K562 (cell line): ENCODE data around the gene CRYBG1. TPM values are rescaled to one million over a fixed set of nuclear protein-coding genes. Genes with fewer than 3 reads are reported as not detected.

Source experiments
- ATAC-seq: fragments of 200-7000 bp; cut with Tn5 transposase; 3 replicates; pipeline ENCODE4 v1.9.1; 2020; ENCODE audit warnings: moderate library complexity
- BruUV-seq: library from RNA; stranded (reverse); fragments of 400-500 nt; replicated peaks from 2 replicates; lab custom pipeline; 2021; lab: Mats Ljungman, UMichigan
- CTCF ChIA-PET: fragments of 300-600 bp; formaldehyde crosslinking; extraction: SDS; loops from one replicate; lab custom pipeline; 2021; ENCODE audit warnings: low intra/inter-chr PET ratio; lab: Yijun Ruan, JAX
- POLR2A ChIA-PET: fragments of 300-600, 350-650 bp; sonication (Branson Sonifier 250); formaldehyde crosslinking; extraction: SDS; loops from one replicate; lab custom pipeline; 2021; ENCODE audit warnings: antibody characterized with exemption, inconsistent platforms; lab: Yijun Ruan, JAX
- DNase-seq, 4 experiments: peaks; one replicate each; pipeline versions ENCODE4 v3.0.0 to v3.0.0-alpha.2; 2011 to 2018; ENCODE audit warnings: low spot score in 3 of 4, mixed read lengths in 3 of 4; ENCODE audit errors: extremely low read depth in 1 of 4
- FAIRE-seq: peaks from 2 replicates; lab custom pipeline; 2011; peaks lifted over from hg19 to GRCh38; lab: Jason Lieb, UNC
- H2AFZ ChIP-seq: 2 replicates; pipeline ENCODE4 v1.6.0; 2011; ENCODE audit warnings: low read depth, low read length, control low read depth, inconsistent platforms
- H3K27ac ChIP-seq: fragments of 200-600 bp; 3 replicates; pipeline ENCODE4 v1.8.0; 2011; ENCODE audit warnings: low read depth, mild to moderate bottlenecking, control low read depth, inconsistent platforms, low read length, moderate library complexity, mixed read lengths; ENCODE audit errors: extremely low read depth
- H3K27me3 ChIP-seq, 2 experiments: fragments of 300-600 bp in 1 of 2; 2 replicates in 1 of 2; 3 replicates in 1 of 2; pipeline versions ENCODE4 v1.6.0 to v1.8.0; 2011; ENCODE audit warnings: inconsistent platforms in 2 of 2, low read length in 2 of 2, mild to moderate bottlenecking in 1 of 2, mixed read lengths in 1 of 2, moderate library complexity in 1 of 2; ENCODE audit not compliant: control insufficient read depth in 2 of 2, insufficient read depth in 2 of 2
- H3K36me3 ChIP-seq: fragments of 300-600 bp; 3 replicates; pipeline ENCODE4 v1.8.0; 2011; ENCODE audit warnings: mild to moderate bottlenecking, low read length, inconsistent platforms; ENCODE audit not compliant: control insufficient read depth, insufficient read depth
- H3K4me1 ChIP-seq, 2 experiments: fragments of 200-600 bp in 1 of 2; replicated peaks in 1 of 2; 2 replicates in 1 of 2; 3 replicates in 1 of 2; pipeline versions ENCODE4 v1.5.1 to v1.8.0; 2011; ENCODE audit warnings: inconsistent platforms in 2 of 2, low read length in 2 of 2, mild to moderate bottlenecking in 1 of 2, mixed read lengths in 1 of 2, moderate library complexity in 1 of 2; ENCODE audit not compliant: control insufficient read depth in 2 of 2, insufficient read depth in 2 of 2
- H3K4me2 ChIP-seq: 2 replicates; pipeline ENCODE4 v1.6.1; 2011; ENCODE audit warnings: low read length, control low read depth, inconsistent platforms, mixed read lengths; ENCODE audit not compliant: insufficient read depth
- H3K4me3 ChIP-seq: fragments of 200-600 bp; sonication (generic), shearing (Covaris generic); 2 replicates; pipeline ENCODE4 v1.5.1; 2016; ENCODE audit warnings: control low read depth, inconsistent platforms
- H3K79me2 ChIP-seq: fragments of 200-600 bp; 3 replicates; pipeline ENCODE4 v1.8.0; 2011; ENCODE audit warnings: low read length, inconsistent platforms; ENCODE audit not compliant: control insufficient read depth, insufficient read depth
- H3K9ac ChIP-seq, 2 experiments: 2 replicates each; pipeline versions ENCODE4 v1.6.0 to v1.6.1; 2011; ENCODE audit warnings: low read depth in 2 of 2, low read length in 2 of 2, control low read depth in 1 of 2, inconsistent platforms in 1 of 2, mild to moderate bottlenecking in 1 of 2, mixed read lengths in 1 of 2; ENCODE audit not compliant: insufficient read depth in 1 of 2
- H3K9me1 ChIP-seq: one replicate; pipeline ENCODE4 v1.6.0; 2011; ENCODE audit warnings: inconsistent platforms, mild to moderate bottlenecking, low read length, moderate library complexity; ENCODE audit not compliant: control insufficient read depth, insufficient read depth
- H3K9me3 ChIP-seq: replicated peaks from 2 replicates; pipeline ENCODE4 v1.5.1; 2011; ENCODE audit warnings: low read depth, low read length, inconsistent platforms; ENCODE audit not compliant: control insufficient read depth, insufficient read depth
- H4K20me1 ChIP-seq: replicated peaks from 2 replicates; pipeline ENCODE4 v1.6.1; 2011; ENCODE audit warnings: low read length, inconsistent platforms, mixed read lengths; ENCODE audit not compliant: control insufficient read depth, insufficient read depth
- ESRRB ChIP-seq: fragments of 250-450 bp; sonication (Bioruptor Pico); IDR thresholded peaks from 2 replicates; pipeline ENCODE4 v1.5.0; 2020; ENCODE audit warnings: mild to moderate bottlenecking, moderate library complexity, borderline replicate concordance
- HOXB6 ChIP-seq: fragments of 250-450 bp; sonication (Bioruptor Pico); IDR thresholded peaks from 2 replicates; pipeline ENCODE4 v1.5.1; 2022; ENCODE audit warnings: mild to moderate bottlenecking, borderline replicate concordance
- LEF1 ChIP-seq: fragments of 450-650 bp; IDR thresholded peaks from 2 replicates; pipeline ENCODE4 v1.6.1; 2016; ENCODE audit warnings: mild to moderate bottlenecking
- MEF2A ChIP-seq: IDR thresholded peaks from 2 replicates; pipeline ENCODE4 v1.6.1; 2011; ENCODE audit warnings: low read depth, mild to moderate bottlenecking, low read length, moderate library complexity; ENCODE audit not compliant: control insufficient read depth
- MXI1 ChIP-seq: IDR thresholded peaks from 2 replicates; pipeline ENCODE4 v1.6.1; 2011; ENCODE audit warnings: low read depth, mild to moderate bottlenecking, improper control_type of control experiment, low read length
- SPI1 ChIP-seq: IDR thresholded peaks from 2 replicates; pipeline ENCODE4 v1.6.1; 2011; ENCODE audit warnings: low read depth, low read length, control low read depth, borderline replicate concordance
- XRCC5 ChIP-seq: fragments of 200-400 bp; formaldehyde crosslinking; IDR thresholded peaks from 2 replicates; pipeline ENCODE4 v1.6.1; 2017; ENCODE audit warnings: low read depth, mild to moderate bottlenecking, low read length
- ZFP91 ChIP-seq: sonication (generic); formaldehyde crosslinking; IDR thresholded peaks from 2 replicates; pipeline ENCODE4 v1.8.0; 2022; ENCODE audit warnings: mild to moderate bottlenecking, missing genetic modification reagents
- ZKSCAN8 ChIP-seq: fragments of 200-800 bp; sonication (Bioruptor generic); IDR thresholded peaks from 2 replicates; pipeline ENCODE4 v1.6.1; 2016; ENCODE audit warnings: missing genetic modification characterization, missing compliant biosample characterization
- ZNF239 ChIP-seq: fragments of 250-450 bp; sonication (Bioruptor Pico); IDR thresholded peaks from 2 replicates; pipeline ENCODE4 v1.4.0; 2020; ENCODE audit warnings: mild to moderate bottlenecking
- ZNF668 ChIP-seq: fragments of 250-450 bp; sonication (Bioruptor Pico); IDR thresholded peaks from 2 replicates; pipeline ENCODE4 v1.8.0; 2022; ENCODE audit warnings: mild to moderate bottlenecking, inconsistent platforms
- ZNF785 ChIP-seq: fragments of 250-450 bp; sonication (Bioruptor Pico); IDR thresholded peaks from 2 replicates; pipeline ENCODE4 v1.4.0; 2020; ENCODE audit warnings: mild to moderate bottlenecking
- WGBS: fragments of 100-300 bp; shearing (Covaris generic); methylation state at CpG from one replicate; pipeline ENCODE4 v1.1.6; 2016; ENCODE audit warnings: low coverage, mixed read lengths; ENCODE audit not compliant: insufficient coverage; ENCODE audit errors: missing lambda C conversion rate; 5-methylcytosine and 5-hydroxymethylcytosine counted together
- in situ Hi-C: fragments of 300-500 bp; cut with MboI; formaldehyde crosslinking; loops from 4 replicates; pipeline ENCODE4 v1.15.0; 2018; ENCODE audit warnings: inconsistent platforms, mixed read lengths
- intact Hi-C: fragments of 100-400 bp; cut with micrococcal nuclease; formaldehyde crosslinking; loops from 2 replicates; pipeline ENCODE4 v1.14.2; 2022
- polyA plus RNA-seq, 8 experiments: library from polyadenylated mRNA; depleted of rRNA in 4 of 8; stranded (reverse) in 5 of 8; unstranded in 3 of 8; fragments of >200 nt; fragmentation: Nextera tagmentation in 2 of 8; fragmentation: Illumina TruSeq in 1 of 8; extraction: Ambion mirVana in 2 of 8; extraction: Trizol in 1 of 8; gene quantifications; 2 replicates each; pipeline versions ENCODE4 v1.2.1 to v1.2.3, GENCODE V29; 2011 to 2014; ENCODE audit warnings: inconsistent platforms in 1 of 8, missing spikeins in 1 of 8
- total RNA-seq, 7 experiments: library from RNA; depleted of rRNA in 6 of 7; stranded (reverse); fragments of >200 nt in 6 of 7; fragmentation: Illumina TruSeq in 2 of 7; extraction: Trizol in 2 of 7; gene quantifications; 2 replicates each; pipeline versions ENCODE4 v1.2.1 to v1.2.3, GENCODE V29; 2011 to 2021; ENCODE audit warnings: low replicate concordance in 1 of 7
- TF ChIP-seq, protein P1 (sequence below): fragments of 450-650 bp; formaldehyde crosslinking; IDR thresholded peaks from 2 replicates; pipeline ENCODE4 v1.4.0; 2022; ENCODE audit warnings: mild to moderate bottlenecking, moderate library complexity
- TF ChIP-seq, protein P2 (sequence below): fragments of 250-450 bp; sonication (Bioruptor Pico); IDR thresholded peaks from 2 replicates; pipeline ENCODE4 v1.8.0; 2021; ENCODE audit warnings: mild to moderate bottlenecking, moderate library complexity

CRYBG1 gene
- total and polyA plus RNA-seq, 9 of the 15 experiments (the other 6 are each of a cell fraction or from before 2014, with no cell fraction given): 0.07 to 0.47 (median 0.11) TPM

DNA sequence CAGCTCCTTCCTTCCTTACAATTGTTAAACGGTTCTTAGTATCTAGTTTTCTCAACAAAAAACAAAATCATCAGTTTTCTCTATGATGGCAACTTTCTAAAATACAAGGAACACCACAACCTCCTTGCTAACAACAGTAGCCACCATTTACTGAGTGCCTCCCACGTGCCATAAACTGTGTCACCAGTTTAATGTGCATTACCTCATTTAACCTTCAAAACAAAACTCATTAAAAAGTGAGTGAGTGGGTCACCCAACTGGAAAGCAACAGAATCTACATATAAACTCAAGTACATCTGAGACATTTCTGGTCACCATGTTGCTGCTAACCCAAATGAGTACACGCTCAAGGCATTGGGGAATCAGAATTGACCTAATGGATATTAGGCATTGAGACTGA, 257.8 kb downstream of the CRYBG1 start:
- ChIA-PET POLR2A (interaction anchor here (0.9 to 1.1 kb wide), 2 partner anchors 10 kb away, joined by 3 read pairs; no protein-coding TSS in a partner anchor), CTCF (no interaction called here)
- Histone ChIP-seq H3K36me3 (peaks cover 36% of the 10 kb centered on the region), H3K4me1 (no peaks in the 10 kb centered on the region), H3K9me3 (0 out of 2 replicates have a peak, but pooled peaks cover 2% of the 10 kb centered on the region), H3K27me3 (no peaks in the 10 kb centered on the region), H3K79me2 (no peaks in the 10 kb centered on the region), H3K4me2 (no peak overlapping the region), H2AFZ (no peak overlapping the region), H3K4me3 (no peak overlapping the region), H3K27ac (no peak overlapping the region), H3K9ac (no peak overlapping the region), H4K20me1 (no peaks in the 10 kb centered on the region), H3K9me1 (no peaks in the 10 kb centered on the region)
- no peak for FAIRE-seq
- no peak for TF ChIP-seq ZNF668
- TF ChIP-seq, protein P1, sequence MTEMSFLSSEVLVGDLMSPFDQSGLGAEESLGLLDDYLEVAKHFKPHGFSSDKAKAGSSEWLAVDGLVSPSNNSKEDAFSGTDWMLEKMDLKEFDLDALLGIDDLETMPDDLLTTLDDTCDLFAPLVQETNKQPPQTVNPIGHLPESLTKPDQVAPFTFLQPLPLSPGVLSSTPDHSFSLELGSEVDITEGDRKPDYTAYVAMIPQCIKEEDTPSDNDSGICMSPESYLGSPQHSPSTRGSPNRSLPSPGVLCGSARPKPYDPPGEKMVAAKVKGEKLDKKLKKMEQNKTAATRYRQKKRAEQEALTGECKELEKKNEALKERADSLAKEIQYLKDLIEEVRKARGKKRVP (CRISPR knock-in tag): no peak
- TF ChIP-seq XRCC5: no peak
- TF ChIP-seq ZNF785 (CRISPR knock-in tag): no peak
- TF ChIP-seq SPI1: no peak
- no peak for TF ChIP-seq ZFP91 (CRISPR knock-in tag)
- no peak for TF ChIP-seq ESRRB (CRISPR knock-in tag)
- TF ChIP-seq ZNF239 (CRISPR knock-in tag): no peak
- no peak for TF ChIP-seq MEF2A
- TF ChIP-seq ZKSCAN8 (CRISPR knock-in tag): no peak
- no peak for TF ChIP-seq HOXB6 (CRISPR knock-in tag)
- TF ChIP-seq LEF1: no peak
- TF ChIP-seq, protein P2, sequence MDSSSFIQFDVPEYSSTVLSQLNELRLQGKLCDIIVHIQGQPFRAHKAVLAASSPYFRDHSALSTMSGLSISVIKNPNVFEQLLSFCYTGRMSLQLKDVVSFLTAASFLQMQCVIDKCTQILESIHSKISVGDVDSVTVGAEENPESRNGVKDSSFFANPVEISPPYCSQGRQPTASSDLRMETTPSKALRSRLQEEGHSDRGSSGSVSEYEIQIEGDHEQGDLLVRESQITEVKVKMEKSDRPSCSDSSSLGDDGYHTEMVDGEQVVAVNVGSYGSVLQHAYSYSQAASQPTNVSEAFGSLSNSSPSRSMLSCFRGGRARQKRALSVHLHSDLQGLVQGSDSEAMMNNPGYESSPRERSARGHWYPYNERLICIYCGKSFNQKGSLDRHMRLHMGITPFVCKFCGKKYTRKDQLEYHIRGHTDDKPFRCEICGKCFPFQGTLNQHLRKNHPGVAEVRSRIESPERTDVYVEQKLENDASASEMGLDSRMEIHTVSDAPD (CRISPR knock-in tag): no peak
- no peak for TF ChIP-seq MXI1
- no peak for DNase-seq
- WGBS: 59% methylated on average over 3 of the region's 3 CpGs
- ATAC-seq: no peak
- no TSS peak for BruUV-seq
- intact Hi-C loops (no loop called here), in situ Hi-C loops (no loop called here)
